ENCODE results near the gene SLC39A5. TPM values are rescaled to one million over a fixed set of nuclear protein-coding genes. Genes with fewer than 3 reads are reported as not detected.

The SLC39A5 gene
- total and polyA plus RNA-seq, 2 of the 13 experiments (the other 11 are each of a cell fraction or from before 2014, with no cell fraction given) = 59.7 to 101 TPM

DNA sequence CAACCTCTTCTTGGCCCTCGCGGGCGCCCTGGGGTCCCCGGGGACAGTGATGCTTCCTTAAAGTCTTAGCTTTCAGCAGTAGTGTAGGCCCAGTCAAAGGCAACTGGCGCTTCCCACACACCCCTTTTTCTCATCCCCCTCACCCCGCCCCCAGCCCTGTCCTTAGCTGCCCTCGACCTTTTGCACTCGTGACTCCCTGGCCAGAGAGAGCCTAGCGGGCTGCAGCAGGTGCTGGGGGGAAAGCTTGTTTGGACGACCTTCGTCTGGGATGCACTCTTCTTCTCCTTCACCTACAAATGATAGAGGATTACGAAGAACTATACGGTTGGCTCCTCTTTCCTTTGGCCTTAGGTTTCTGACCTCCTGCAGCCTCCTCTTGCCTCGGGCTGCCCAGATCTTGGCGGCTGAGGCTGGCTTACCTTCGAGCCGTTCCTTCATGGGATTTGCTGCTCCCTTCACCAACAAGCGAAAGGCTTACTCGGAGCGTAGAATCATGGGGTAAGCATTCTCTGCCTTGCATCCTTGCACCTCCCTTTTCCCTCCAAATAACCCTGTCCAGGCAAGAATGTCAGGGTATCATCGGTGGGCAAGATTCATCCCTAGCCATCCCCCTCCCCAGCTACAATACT, 37.7 kb downstream of the SLC39A5 start (continued):
- TF ChIP-seq HNF4A (CRISPR knock-in tag; IDR thresholded peaks at IDR 0.05) (peak; percentile 59), TBL1XR1 (IDR thresholded peaks at IDR 0.05; ENCODE audit: borderline replicate concordance, low read length, partially characterized antibody) (peak; percentile 16), CBX1 (IDR thresholded peaks at IDR 0.05; ENCODE audit: low read depth) (peak; percentile 11), MTF2 (CRISPR knock-in tag; IDR thresholded peaks at IDR 0.05; ENCODE audit: borderline replicate concordance) (0 out of 2 replicates have a peak, but pooled peaks have one; percentile 6), GATAD2A (CRISPR knock-in tag; IDR thresholded peaks at IDR 0.05) (0 out of 2 replicates have a peak, but pooled peaks have one; percentile 19), RXRA (CRISPR knock-in tag; IDR thresholded peaks at IDR 0.05) (peak; percentile 98), NCOR1 (IDR thresholded peaks at IDR 0.05; ENCODE audit: borderline replicate concordance, low read length) (peak; percentile 78), RARA (CRISPR knock-in tag; IDR thresholded peaks at IDR 0.05) (peak; percentile 71)
- TF ChIP-seq, protein P1, sequence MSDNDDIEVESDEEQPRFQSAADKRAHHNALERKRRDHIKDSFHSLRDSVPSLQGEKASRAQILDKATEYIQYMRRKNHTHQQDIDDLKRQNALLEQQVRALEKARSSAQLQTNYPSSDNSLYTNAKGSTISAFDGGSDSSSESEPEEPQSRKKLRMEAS (IDR thresholded peaks at IDR 0.05) = peak; percentile 28; the same call in 1 of the 2 replicates

GRCh38 chr12:56271031-56271430, 41.2 kb downstream of the SLC39A5 start:
- FAIRE-seq (peak; percentile 64), ATAC-seq (peak; percentile 19), DNase-seq (ENCODE audit: low spot score) (no peak)
- Histone ChIP-seq H3K36me3 (replicated peaks in 1 of 2; ENCODE audit: control insufficient read depth in 1 of 2, insufficient read depth in 2 of 2, low read length in 2 of 2) (peaks cover 26 to 41% of the 10 kb centered on the region in 2 experiments; a peak in 4 of 5 replicates), H2AFZ (ENCODE audit: low read length) (no peak overlapping the region), H3K4me3 (replicated peaks in 1 of 3; ENCODE audit: insufficient read depth in 1 of 3, low read depth in 2 of 3, low read length in 3 of 3) (no peak overlapping the region), H3K79me2 (ENCODE audit: insufficient read depth, low read length) (no peaks in the 10 kb centered on the region), H3K4me2 (ENCODE audit: low read depth, low read length) (no peak overlapping the region), H3K9me3 (ENCODE audit: low read length) (no peaks in the 10 kb centered on the region), H4K20me1 (ENCODE audit: insufficient read depth, low read length) (no peaks in the 10 kb centered on the region), H3K27me3 (ENCODE audit: control insufficient read depth in 1 of 2, insufficient read depth in 2 of 2, low read length in 2 of 2) (no peaks in the 10 kb centered on the region; a peak in 1 of 5 replicates), H3K27ac (ENCODE audit: extremely low read length, insufficient read depth, low read length) (no peak overlapping the region), H3K9ac (ENCODE audit: insufficient read depth, low read depth, low read length) (no peak overlapping the region), H3K4me1 (ENCODE audit: insufficient read depth, low read length) (peaks cover 9% of the 10 kb centered on the region)
- ChIA-PET CTCF (ENCODE audit: low intra/inter-chr PET ratio, low total read pairs) (no interaction called here), POLR2A (interaction anchor here (1.1 to 3.7 kb wide), 3 partner anchors 28 to 65 kb away, joined by 3 to 9 read pairs (median 4); partner anchors contain the start of gene CNPY2)
- BruUV-seq (replicated peaks) = no TSS peak
- whole genome bisulfite sequencing (ENCODE audit: low lambda C conversion rate) = 89% methylated on average over 1 of the region's 1 CpG
- intact Hi-C loops (cut with micrococcal nuclease; ENCODE audit: unreplicated experiment) (no loop called here), in situ Hi-C loops (cut with HindIII; ENCODE audit: extremely low pct_ligation_motif_present, low pct_unique_long_range_greater_than_20kb) (no loop called here)
- TF ChIP-seq ZNF431 (CRISPR knock-in tag; IDR thresholded peaks at IDR 0.05; ENCODE audit: borderline replicate concordance, low read depth) = no peak
- no peak for TF ChIP-seq SNAPC5 (CRISPR knock-in tag; IDR thresholded peaks at IDR 0.05; ENCODE audit: borderline replicate concordance)
- TF ChIP-seq DNMT3B (CRISPR knock-in tag; conservative IDR thresholded peaks at IDR 0.05) = no peak
- TF ChIP-seq SRSF4 (IDR thresholded peaks at IDR 0.05; ENCODE audit: low read depth, low read length, poor library complexity, severe bottlenecking) = no peak
- TF ChIP-seq FOSL1 (CRISPR knock-in tag; IDR thresholded peaks at IDR 0.05; ENCODE audit: borderline replicate concordance) = no peak
- peak; percentile 33 for TF ChIP-seq STAG1 (CRISPR knock-in tag; IDR thresholded peaks at IDR 0.05)
- no peak for TF ChIP-seq ZNF841 (CRISPR knock-in tag; IDR thresholded peaks at IDR 0.05; ENCODE audit: borderline replicate concordance)
- TF ChIP-seq ZBTB1 (CRISPR knock-in tag; IDR thresholded peaks at IDR 0.05; ENCODE audit: borderline replicate concordance) = no peak
- TF ChIP-seq ZNF331 (CRISPR knock-in tag; IDR thresholded peaks at IDR 0.05) = 0 out of 2 replicates have a peak, but pooled peaks have one; percentile 9
- TF ChIP-seq, protein P2, sequence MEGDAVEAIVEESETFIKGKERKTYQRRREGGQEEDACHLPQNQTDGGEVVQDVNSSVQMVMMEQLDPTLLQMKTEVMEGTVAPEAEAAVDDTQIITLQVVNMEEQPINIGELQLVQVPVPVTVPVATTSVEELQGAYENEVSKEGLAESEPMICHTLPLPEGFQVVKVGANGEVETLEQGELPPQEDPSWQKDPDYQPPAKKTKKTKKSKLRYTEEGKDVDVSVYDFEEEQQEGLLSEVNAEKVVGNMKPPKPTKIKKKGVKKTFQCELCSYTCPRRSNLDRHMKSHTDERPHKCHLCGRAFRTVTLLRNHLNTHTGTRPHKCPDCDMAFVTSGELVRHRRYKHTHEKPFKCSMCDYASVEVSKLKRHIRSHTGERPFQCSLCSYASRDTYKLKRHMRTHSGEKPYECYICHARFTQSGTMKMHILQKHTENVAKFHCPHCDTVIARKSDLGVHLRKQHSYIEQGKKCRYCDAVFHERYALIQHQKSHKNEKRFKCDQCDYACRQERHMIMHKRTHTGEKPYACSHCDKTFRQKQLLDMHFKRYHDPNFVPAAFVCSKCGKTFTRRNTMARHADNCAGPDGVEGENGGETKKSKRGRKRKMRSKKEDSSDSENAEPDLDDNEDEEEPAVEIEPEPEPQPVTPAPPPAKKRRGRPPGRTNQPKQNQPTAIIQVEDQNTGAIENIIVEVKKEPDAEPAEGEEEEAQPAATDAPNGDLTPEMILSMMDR (CRISPR knock-in tag; IDR thresholded peaks at IDR 0.05) = peak; percentile 62

Measured in HepG2 (cell line).